Nephron progenitor cell (in vitro differentiated cells): ENCODE results near the gene CRYBB3.

Experiments used
- DNase-seq: peaks from one replicate; pipeline ENCODE4 v3.0.0; 2021
- H3K27ac Mint-ChIP-seq: 2 replicates; pipeline ENCODE4 v1.8.0; 2021; ENCODE audit warnings: mild to moderate bottlenecking, moderate library complexity, mixed read lengths
- H3K27me3 Mint-ChIP-seq: 2 replicates; pipeline ENCODE4 v1.8.0; 2021; ENCODE audit warnings: mild to moderate bottlenecking, low read depth, mixed read lengths; ENCODE audit not compliant: poor library complexity
- H3K36me3 Mint-ChIP-seq: 2 replicates; pipeline ENCODE4 v1.8.0; 2021; ENCODE audit warnings: low read depth, mixed read lengths
- H3K4me1 Mint-ChIP-seq: 2 replicates; pipeline ENCODE4 v1.8.0; 2021; ENCODE audit warnings: mixed read lengths
- H3K4me3 Mint-ChIP-seq: 2 replicates; pipeline ENCODE4 v1.8.0; 2021; ENCODE audit warnings: mild to moderate bottlenecking, moderate library complexity, mixed read lengths
- H3K9me3 Mint-ChIP-seq: 2 replicates; pipeline ENCODE4 v1.8.0; 2021; ENCODE audit warnings: mild to moderate bottlenecking, moderate library complexity, mixed read lengths
- TF ChIP-seq, protein P1 (sequence below): fragments of 200-600 bp; sonication (generic); IDR thresholded peaks from 2 replicates; pipeline ENCODE4 v1.5.0; 2021; ENCODE audit warnings: antibody characterized with exemption

The CRYBB3 gene

DNA sequence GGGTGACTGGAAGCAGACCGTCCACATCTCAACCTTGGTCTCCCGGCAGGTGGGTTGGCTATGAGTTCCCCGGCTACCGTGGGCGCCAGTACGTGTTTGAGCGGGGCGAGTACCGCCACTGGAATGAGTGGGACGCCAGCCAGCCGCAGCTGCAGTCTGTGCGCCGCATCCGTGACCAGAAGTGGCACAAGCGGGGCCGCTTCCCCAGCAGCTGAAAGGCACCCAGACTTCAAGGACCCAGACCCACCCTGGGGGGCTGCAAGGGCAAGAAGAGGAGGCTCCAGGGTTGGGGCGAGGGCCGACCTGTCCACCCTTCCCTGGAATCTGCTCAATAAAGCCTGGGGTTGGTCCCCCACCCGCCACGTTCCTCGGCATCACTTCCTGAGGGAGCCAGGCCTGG is 7.3 kb downstream of the CRYBB3 start:
- Mint-ChIP-seq H3K27ac (no peak overlapping the region), H3K9me3 (no peaks in the 10 kb centered on the region), H3K4me1 (peaks cover 5% of the 10 kb centered on the region), H3K4me3 (no peak overlapping the region), H3K36me3 (no peaks in the 10 kb centered on the region), H3K27me3 (peaks cover 10% of the 10 kb centered on the region)
- TF ChIP-seq, protein P1, sequence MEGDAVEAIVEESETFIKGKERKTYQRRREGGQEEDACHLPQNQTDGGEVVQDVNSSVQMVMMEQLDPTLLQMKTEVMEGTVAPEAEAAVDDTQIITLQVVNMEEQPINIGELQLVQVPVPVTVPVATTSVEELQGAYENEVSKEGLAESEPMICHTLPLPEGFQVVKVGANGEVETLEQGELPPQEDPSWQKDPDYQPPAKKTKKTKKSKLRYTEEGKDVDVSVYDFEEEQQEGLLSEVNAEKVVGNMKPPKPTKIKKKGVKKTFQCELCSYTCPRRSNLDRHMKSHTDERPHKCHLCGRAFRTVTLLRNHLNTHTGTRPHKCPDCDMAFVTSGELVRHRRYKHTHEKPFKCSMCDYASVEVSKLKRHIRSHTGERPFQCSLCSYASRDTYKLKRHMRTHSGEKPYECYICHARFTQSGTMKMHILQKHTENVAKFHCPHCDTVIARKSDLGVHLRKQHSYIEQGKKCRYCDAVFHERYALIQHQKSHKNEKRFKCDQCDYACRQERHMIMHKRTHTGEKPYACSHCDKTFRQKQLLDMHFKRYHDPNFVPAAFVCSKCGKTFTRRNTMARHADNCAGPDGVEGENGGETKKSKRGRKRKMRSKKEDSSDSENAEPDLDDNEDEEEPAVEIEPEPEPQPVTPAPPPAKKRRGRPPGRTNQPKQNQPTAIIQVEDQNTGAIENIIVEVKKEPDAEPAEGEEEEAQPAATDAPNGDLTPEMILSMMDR = no peak
- DNase-seq = no peak

DNA sequence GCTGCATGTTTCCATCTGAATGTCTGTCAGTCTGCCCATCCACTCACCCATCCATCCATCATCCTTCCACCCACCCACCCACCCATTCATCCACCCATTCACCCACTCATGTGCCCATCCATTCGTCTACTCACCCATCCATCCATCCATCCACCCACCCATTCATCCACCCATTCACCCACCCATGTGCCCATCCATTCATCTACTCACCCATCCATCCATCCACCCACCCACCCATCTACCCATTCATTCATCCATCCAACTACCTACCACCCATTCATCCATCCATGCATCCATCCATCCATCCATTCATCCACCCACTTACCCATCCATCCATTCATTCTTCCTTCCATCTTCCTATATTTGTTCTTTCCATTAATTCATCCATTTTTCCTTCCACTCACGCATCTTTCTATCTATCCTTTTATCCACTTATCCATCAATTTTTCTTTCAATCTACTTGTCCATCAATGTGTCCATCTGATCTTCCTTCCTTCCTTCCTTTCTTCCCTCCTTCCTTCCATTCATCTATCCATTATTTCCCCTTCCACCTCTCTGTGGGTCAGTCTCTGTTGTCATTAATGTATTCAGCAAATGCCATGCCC is 8.0 kb downstream of the CRYBB3 start:
- Mint-ChIP-seq H3K9me3 (no peaks in the 10 kb centered on the region), H3K27me3 (peaks cover 10% of the 10 kb centered on the region), H3K4me3 (no peak overlapping the region), H3K4me1 (no peaks in the 10 kb centered on the region), H3K27ac (peak overlapping the region; percentile 36), H3K36me3 (no peaks in the 10 kb centered on the region)
- DNase-seq = no peak
- TF ChIP-seq, protein P1 = no peak

DNA sequence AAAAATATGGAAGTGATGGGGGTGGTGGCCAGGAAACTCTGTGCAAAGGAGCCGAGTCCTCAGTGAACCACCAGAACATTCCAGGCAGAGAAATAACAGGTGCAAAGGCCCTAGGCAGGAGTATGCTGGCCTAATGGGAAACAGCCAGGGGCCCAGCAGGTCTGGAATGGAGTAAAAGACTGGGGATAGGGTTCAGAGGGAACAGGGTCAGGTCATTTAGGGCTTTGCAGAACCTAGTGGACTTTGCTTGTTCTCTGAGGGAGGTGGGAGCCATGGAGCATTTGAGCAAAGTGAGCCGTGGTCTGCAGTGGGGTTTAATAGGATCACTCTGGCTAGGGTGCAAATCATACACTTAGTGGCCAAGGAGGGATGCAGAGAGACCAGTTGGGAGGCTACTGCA is 8.7 kb downstream of the CRYBB3 start:
- TF ChIP-seq, protein P1 = no peak
- Mint-ChIP-seq H3K9me3 (peaks cover 5% of the 10 kb centered on the region), H3K4me1 (no peaks in the 10 kb centered on the region), H3K36me3 (no peaks in the 10 kb centered on the region), H3K27me3 (peaks cover 11% of the 10 kb centered on the region), H3K4me3 (no peak overlapping the region), H3K27ac (no peak overlapping the region)
- DNase-seq = no peak

DNA sequence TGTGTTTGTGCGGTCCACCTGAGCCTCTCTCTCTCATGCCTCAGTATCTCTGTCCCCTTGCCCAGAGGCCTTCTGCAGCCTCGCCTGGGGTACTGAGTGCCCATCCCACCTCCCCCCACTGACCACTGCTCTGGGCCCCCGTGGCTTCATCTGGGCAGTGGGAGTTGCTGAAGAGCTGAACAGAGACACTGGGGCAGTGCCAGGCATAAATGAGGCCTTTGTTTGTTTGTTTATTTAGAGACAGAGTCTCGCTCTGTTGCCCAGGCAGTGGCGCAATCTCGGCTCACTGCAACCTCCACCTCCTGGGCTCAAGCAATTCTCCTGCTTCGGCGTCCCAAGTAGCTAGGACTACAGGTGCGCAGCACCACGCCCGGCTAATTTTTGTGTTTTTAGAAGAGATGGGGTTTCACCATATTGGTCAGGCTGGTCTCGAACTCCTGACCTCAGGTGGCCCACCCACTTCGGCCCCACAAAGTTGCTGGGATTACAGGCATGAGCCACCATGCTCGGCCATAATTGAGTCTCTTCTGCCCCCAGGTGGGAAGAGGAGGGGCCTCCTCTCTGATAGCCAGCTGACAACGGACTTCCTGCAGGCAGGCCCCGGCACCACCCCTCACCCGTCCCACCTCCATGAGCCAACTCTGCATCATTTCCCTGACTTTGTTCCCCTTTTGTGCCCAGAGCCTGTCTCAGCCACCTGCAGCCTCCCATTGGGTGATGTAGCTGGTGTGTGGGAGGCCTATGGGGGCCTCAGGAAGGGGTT is 9.3 kb downstream of the CRYBB3 start:
- no peak for DNase-seq
- H3K27ac Mint-ChIP-seq = no peak overlapping the region
- TF ChIP-seq, protein P1 = no peak
- H3K36me3 Mint-ChIP-seq = peaks cover 3% of the 10 kb centered on the region
- no peaks in the 10 kb centered on the region for H3K4me1 Mint-ChIP-seq
- peaks cover 11% of the 10 kb centered on the region for H3K9me3 Mint-ChIP-seq
- H3K4me3 Mint-ChIP-seq = no peak overlapping the region
- peaks cover 14% of the 10 kb centered on the region for H3K27me3 Mint-ChIP-seq

DNA sequence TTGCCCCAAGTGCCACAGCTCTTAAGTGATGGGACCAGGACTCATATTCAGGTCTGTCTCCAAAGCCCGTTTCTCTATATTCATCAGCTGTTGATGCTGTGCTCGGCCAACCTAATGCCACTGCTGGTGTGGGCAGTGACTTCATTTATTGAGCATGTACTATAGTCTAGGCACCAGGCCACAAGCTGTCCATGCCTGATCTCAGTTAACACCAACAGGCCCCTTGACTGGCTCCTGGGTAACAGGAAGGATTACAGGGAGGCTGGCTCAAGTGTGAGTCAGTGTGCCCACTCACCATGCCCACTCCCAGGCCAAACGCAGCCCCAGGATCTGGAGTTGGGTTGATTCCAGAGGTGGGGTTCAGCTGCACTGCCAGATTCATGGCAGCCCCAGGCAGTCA is 11.1 kb downstream of the CRYBB3 start:
- Mint-ChIP-seq H3K4me1 (no peaks in the 10 kb centered on the region), H3K36me3 (peaks cover 3% of the 10 kb centered on the region), H3K4me3 (no peak overlapping the region), H3K27me3 (peaks cover 20% of the 10 kb centered on the region), H3K9me3 (peaks cover 21% of the 10 kb centered on the region), H3K27ac (no peak overlapping the region)
- TF ChIP-seq, protein P1 = no peak
- no peak for DNase-seq

DNA sequence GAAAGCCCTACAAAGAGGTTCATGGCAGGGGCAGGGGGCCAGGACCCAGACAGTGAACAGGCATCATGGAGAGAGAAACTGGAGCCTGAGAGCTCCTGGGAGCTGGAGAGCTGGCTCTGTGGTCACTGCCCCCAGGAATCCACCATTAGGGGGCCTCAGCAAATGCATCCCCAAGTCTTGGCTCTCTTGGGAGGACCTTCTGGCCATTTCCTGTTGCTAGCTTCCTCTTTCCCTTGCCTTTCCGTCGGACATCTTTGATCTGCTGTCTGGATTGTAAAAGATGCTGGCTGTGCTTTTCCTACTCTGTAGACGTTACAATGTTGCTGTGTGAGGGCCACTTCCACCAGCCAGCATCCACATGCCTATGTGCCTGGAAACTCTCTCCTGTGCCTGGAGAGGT is 12.7 kb downstream of the CRYBB3 start:
- TF ChIP-seq, protein P1 = no peak
- H3K36me3 Mint-ChIP-seq = peaks cover 3% of the 10 kb centered on the region
- H3K27me3 Mint-ChIP-seq = peaks cover 19% of the 10 kb centered on the region
- no peak for DNase-seq
- H3K4me1 Mint-ChIP-seq = no peaks in the 10 kb centered on the region
- no peak overlapping the region for H3K4me3 Mint-ChIP-seq
- no peak overlapping the region for H3K27ac Mint-ChIP-seq
- peaks cover 21% of the 10 kb centered on the region for H3K9me3 Mint-ChIP-seq
